MCF 10A (cell line): ENCODE measurements around the gene PANK1. TPM values are rescaled to one million over a fixed set of nuclear protein-coding genes. Genes with fewer than 3 reads are reported as not detected.

Experiments
- BruUV-seq: library from RNA; stranded (reverse); fragments of 400-500 nt; replicated peaks from 2 replicates; lab custom pipeline; 2021; lab: Mats Ljungman, UMichigan
- CTCF ChIA-PET: fragments of 300-600 bp; sonication (Branson Sonifier 250); formaldehyde crosslinking; extraction: SDS; loops from one replicate; lab custom pipeline; 2021; ENCODE audit warnings: antibody characterized with exemption, inconsistent platforms; lab: Yijun Ruan, JAX
- POLR2A ChIA-PET: fragments of 300-600, 350-650 bp; sonication (Branson Sonifier 250); formaldehyde crosslinking; extraction: SDS; loops from one replicate; lab custom pipeline; 2020; ENCODE audit warnings: antibody characterized with exemption, inconsistent platforms; lab: Yijun Ruan, JAX
- DNase-seq: peaks from one replicate; pipeline ENCODE4 v3.0.0-alpha.2; 2018; ENCODE audit not compliant: unreplicated experiment
- H3K27ac Mint-ChIP-seq: one replicate; pipeline ENCODE4 v1.8.0; 2022; ENCODE audit warnings: mild to moderate bottlenecking, low read depth, mixed read lengths; ENCODE audit not compliant: unreplicated experiment
- H3K27me3 Mint-ChIP-seq: one replicate; pipeline ENCODE4 v1.8.0; 2022; ENCODE audit warnings: mixed read lengths; ENCODE audit not compliant: insufficient read depth, unreplicated experiment
- H3K36me3 Mint-ChIP-seq: one replicate; pipeline ENCODE4 v1.8.0; 2022; ENCODE audit warnings: mild to moderate bottlenecking, moderate library complexity, mixed read lengths; ENCODE audit not compliant: insufficient read depth, unreplicated experiment
- H3K4me1 Mint-ChIP-seq: one replicate; pipeline ENCODE4 v1.8.0; 2022; ENCODE audit warnings: mixed read lengths; ENCODE audit not compliant: insufficient read depth, unreplicated experiment
- H3K4me3 Mint-ChIP-seq: one replicate; pipeline ENCODE4 v1.8.0; 2022; ENCODE audit warnings: mild to moderate bottlenecking, moderate library complexity, mixed read lengths; ENCODE audit not compliant: unreplicated experiment
- H3K9me3 Mint-ChIP-seq: one replicate; pipeline ENCODE4 v1.8.0; 2022; ENCODE audit warnings: mixed read lengths; ENCODE audit not compliant: unreplicated experiment
- CTCF ChIP-seq: fragments of 200-600 bp; IDR thresholded peaks from one replicate; pipeline ENCODE4 v1.8.0; 2022; ENCODE audit warnings: antibody characterized with exemption, mild to moderate bottlenecking; ENCODE audit not compliant: unreplicated experiment
- intact Hi-C: fragments of 100-400 bp; cut with micrococcal nuclease; formaldehyde crosslinking; loops from 2 replicates; pipeline ENCODE4 v1.14.1; 2022
- total RNA-seq: library from RNA; stranded (reverse); gene quantifications from 2 replicates; pipeline ENCODE4 v1.2.3, GENCODE V29; 2022

PANK1 gene
- total RNA-seq, 1 experiment from 2014 or later, result 4.7 TPM

DNA sequence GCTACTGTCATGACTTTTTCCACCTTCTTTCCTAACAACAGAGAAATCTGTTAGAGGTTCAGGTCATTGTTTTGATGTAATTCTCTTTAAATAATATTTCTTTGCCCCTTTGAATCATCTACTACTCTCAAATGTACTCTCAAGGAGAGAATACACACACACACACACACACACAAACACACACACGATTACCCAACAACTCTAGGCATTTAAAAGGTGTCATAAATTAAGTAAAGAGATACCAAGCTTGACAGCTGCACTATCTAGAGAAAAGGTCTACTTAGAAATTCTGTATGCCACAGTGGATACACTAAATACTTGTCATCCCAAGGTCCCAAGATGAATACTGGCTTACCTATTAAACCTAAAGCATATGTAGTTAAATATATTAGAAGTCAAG lies 4.8 kb downstream of the PANK1 start:
- no peaks in the 10 kb centered on the region for H3K27me3 Mint-ChIP-seq
- BruUV-seq, result no TSS peak

DNA sequence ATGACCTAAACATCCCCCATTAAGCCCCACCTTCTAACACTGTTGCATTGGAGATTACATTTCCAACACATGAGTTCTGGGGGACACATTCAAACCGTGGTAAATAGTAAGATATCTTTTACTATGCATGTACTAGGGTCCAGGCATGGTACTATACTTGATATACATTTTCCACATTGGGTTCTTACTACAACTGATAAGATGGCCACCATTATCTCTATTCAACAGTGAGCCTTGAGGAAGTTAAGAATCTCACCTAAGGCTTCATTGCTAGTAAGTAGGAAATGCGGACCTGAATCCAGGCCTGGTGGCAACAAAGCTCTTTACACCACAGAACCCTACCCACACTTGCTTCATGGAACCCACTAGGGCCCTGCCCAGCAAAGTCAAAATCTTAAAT lies 5.7 kb downstream of the PANK1 start:
- H3K4me3 Mint-ChIP-seq, result no peak overlapping the region
- H3K27ac Mint-ChIP-seq, result no peak overlapping the region
- no peak for TF ChIP-seq CTCF
- peaks cover 17% of the 10 kb centered on the region for H3K4me1 Mint-ChIP-seq
- no peaks in the 10 kb centered on the region for H3K9me3 Mint-ChIP-seq
- intact Hi-C loops, result no loop called here
- H3K36me3 Mint-ChIP-seq, result peaks cover 5% of the 10 kb centered on the region
- no peak for DNase-seq
- BruUV-seq, result no TSS peak
- POLR2A ChIA-PET, result no interaction called here
- no peaks in the 10 kb centered on the region for H3K27me3 Mint-ChIP-seq
- CTCF ChIA-PET, result no interaction called here

More for the DNA sequence above, 4.8 kb downstream of the PANK1 start:
- Mint-ChIP-seq H3K4me1 (peaks cover 18% of the 10 kb centered on the region), H3K36me3 (peaks cover 5% of the 10 kb centered on the region), H3K4me3 (no peak overlapping the region), H3K27ac (no peak overlapping the region), H3K9me3 (no peaks in the 10 kb centered on the region)
- intact Hi-C loops, result no loop called here
- no peak for DNase-seq
- ChIA-PET POLR2A (interaction anchor here (5.3 kb wide), 1 partner anchor 61 kb away, joined by 76 read pairs; the partner anchor contains the start of gene KIF20B), CTCF (no interaction called here)
- TF ChIP-seq CTCF, result no peak

- no TSS peak for BruUV-seq
- CTCF ChIA-PET, result no interaction called here
- TF ChIP-seq CTCF, result no peak
- POLR2A ChIA-PET, result interaction anchor here (0.6 to 0.9 kb wide), 2 partner anchors 35 to 64 kb away, joined by 3 read pairs; partner anchors contain the start of gene KIF20B
- Mint-ChIP-seq H3K27me3 (no peaks in the 10 kb centered on the region), H3K36me3 (peaks cover 5% of the 10 kb centered on the region), H3K9me3 (no peaks in the 10 kb centered on the region), H3K27ac (no peak overlapping the region), H3K4me3 (no peak overlapping the region), H3K4me1 (peaks cover 27% of the 10 kb centered on the region)
- intact Hi-C loops, result no loop called here
- DNase-seq, result no peak
Observed at GRCh38 chr10:89637113-89637512, 7.9 kb downstream of the PANK1 start.

- ChIA-PET CTCF (interaction anchor here (0.6 to 1.4 kb wide), 3 partner anchors 9 to 14 kb away, joined by 3 to 4 read pairs (median 3); no protein-coding TSS in a partner anchor), POLR2A (interaction anchor here (0.6 to 6.2 kb wide), 3 partner anchors 8 to 67 kb away, joined by 3 to 79 read pairs (median 10); partner anchors contain the start of gene KIF20B)
- no TSS peak for BruUV-seq
- Mint-ChIP-seq H3K9me3 (no peaks in the 10 kb centered on the region), H3K36me3 (peaks cover 5% of the 10 kb centered on the region), H3K27me3 (no peaks in the 10 kb centered on the region), H3K4me1 (peaks cover 16% of the 10 kb centered on the region), H3K27ac (no peak overlapping the region), H3K4me3 (no peak overlapping the region)
- no peak for TF ChIP-seq CTCF
- DNase-seq, result no peak
- intact Hi-C loops, result no loop called here
Observed at GRCh38 chr10:89634637-89635036, 10.4 kb downstream of the PANK1 start.
